Stimulated activated CD4-positive, alpha-beta T cell treated with anti-CD3 and anti-CD28 coated beads, TNF-alpha, amount 100 ng/mL, for 1 hour (primary cell): ENCODE measurements around the gene BLMH.
"Not testable (repeated sequence)": the region's sequence is repeated elsewhere in the genome, so short reads cannot be mapped to it uniquely, and the experiment has no call there.

Experiments used
- DNase-seq, 3 donors: peaks; one replicate each; pipeline ENCODE4 v3.0.0-alpha.2; 2020; ENCODE audit warnings: low read depth in 3 of 3, low spot score in 1 of 3

Gene BLMH

GRCh38 chr17:30207655-30208054 lies 84.1 kb downstream of the BLMH start:
- no peak for DNase-seq

- DNase-seq: no peak
These were observed 88.2 kb downstream of the BLMH start for GRCh38 chr17:30203471-30203981.

DNA sequence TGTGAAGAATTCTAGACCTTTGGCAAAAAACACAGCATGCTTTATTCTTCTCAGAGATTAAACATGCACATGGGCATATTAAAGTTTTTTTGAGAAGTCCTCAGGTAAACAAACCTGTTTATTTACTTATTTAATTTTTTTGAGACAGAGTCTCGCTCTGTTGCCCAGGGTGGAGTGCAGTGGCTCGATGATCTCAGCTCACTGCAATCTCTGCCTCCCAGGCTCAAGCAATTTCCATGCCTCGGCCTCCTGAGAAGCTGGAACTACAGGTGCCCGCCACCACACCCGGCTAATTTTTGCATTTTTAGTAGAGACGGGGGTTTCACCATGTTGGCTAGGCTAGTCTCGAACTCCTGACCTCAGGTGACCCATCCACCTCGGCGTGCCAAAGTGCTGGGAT lies 91.1 kb downstream of the BLMH start:
- not testable (repeated sequence) for DNase-seq

- no peak for DNase-seq
These were observed 91.6 kb downstream of the BLMH start for GRCh38 chr17:30200106-30200505.

DNA sequence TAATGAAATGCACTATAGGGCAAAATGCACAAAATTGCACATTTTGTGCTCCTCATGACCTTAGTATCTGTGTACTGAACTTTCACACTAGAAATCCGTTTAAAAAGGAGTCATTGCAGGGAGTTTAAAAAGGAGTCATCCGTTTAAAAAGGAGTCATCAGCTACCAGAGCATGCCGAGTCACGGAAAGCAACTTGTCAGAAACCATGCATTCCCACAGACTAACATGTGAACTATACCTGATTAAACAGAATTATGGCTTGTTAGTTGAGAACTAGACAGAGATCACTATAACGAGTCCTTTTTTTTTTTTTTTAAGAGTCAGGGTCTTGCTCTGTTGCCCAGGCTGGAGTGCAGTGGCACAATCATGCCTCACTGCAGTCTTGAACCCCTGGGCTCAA lies 92.1 kb downstream of the BLMH start:
- no peak for DNase-seq
